Measurements from ENCODE around the gene VPS41. TPM values are rescaled to one million over a fixed set of nuclear protein-coding genes. Genes with fewer than 3 reads are reported as not detected.

Gene VPS41
- total RNA-seq, 1 experiment from 2014 or later: 27.1 TPM

DNA sequence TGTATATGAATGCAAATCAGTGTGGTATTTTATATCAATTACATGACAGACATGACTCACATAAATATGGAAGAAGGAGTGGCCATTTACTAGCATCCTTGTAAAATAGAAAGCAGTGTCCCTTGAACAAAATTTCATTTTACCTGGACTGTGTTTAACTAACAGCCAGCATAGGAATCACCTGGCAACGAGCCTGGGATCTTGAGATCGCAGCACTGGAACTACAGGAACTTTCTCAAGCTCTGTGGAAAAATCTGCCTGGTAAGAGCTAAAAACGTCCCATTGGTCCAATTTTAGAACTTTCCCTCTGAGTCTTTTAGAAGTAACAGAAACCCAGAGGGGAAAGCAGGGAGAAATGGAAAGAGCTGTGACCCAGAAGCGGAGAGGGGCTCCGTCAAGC lies 208.9 kb downstream of the VPS41 start:
- no peak for DNase-seq (ENCODE audit: low spot score)
- in situ Hi-C loops (cut with HindIII; ENCODE audit: low sequenced_read_pairs): no loop called here

DNA sequence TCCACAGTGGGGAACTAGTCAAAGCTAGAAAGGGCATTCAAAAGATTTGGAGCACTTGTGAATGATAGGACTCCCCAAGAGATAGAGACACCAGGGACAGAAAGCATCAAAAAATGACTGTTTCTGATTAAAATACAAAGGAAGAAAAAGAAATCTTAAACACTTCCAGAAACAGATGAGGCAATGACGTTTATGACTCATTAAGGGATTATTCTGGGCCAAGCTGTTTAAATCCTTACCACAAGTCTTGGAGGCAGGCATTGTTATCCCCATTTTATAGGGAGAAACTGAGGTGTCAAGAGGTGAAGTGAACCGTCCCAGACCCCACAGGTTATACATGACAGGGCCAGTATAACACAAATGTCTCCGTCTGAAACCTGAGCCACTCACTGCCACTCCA lies 209.5 kb downstream of the VPS41 start:
- in situ Hi-C loops (cut with HindIII; ENCODE audit: low sequenced_read_pairs): no loop called here
- no peak for DNase-seq (ENCODE audit: low spot score)

DNA sequence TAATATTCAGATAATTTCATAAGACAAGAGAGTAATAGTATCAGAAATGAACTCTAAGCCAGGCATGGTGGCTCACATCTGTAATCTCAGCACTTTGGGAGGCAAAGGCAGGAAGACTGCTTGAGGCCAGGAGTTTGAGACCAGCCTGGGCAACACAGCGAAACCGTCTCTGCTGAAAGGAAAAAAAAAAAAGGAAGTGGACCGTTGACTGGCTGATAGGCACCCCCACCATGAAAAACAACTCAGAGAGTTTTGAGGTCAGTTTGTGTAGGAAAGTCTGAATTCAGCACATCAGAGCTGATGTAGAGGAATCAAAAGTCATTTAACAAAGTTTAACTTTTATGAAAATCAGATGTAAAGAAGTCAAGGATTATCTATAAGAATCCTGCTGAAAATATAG lies 214.7 kb downstream of the VPS41 start:
- DNase-seq (ENCODE audit: low spot score): no peak
- in situ Hi-C loops (cut with HindIII; ENCODE audit: low sequenced_read_pairs): no loop called here

DNA sequence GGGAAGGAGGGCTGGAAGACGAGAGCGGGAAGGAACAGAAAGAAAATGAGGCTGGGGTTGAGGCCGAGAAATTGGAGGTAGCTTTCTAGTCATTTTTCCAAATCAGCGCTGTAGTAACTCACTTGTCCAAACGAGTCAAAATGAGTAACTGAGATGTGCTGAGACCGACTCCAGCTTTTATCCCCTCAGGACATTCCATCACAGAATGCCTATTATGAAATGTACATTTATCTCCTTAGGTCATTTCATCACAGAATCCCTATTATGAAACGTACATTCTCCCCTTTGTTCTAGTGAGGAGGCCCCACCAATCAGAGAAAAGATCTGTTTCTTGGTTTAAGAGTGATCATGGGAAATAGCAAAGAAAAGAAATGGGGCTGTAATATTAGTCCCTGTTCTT lies 222.1 kb downstream of the VPS41 start:
- in situ Hi-C loops (cut with HindIII; ENCODE audit: low sequenced_read_pairs): no loop called here
- no peak for DNase-seq (ENCODE audit: low spot score)

DNA sequence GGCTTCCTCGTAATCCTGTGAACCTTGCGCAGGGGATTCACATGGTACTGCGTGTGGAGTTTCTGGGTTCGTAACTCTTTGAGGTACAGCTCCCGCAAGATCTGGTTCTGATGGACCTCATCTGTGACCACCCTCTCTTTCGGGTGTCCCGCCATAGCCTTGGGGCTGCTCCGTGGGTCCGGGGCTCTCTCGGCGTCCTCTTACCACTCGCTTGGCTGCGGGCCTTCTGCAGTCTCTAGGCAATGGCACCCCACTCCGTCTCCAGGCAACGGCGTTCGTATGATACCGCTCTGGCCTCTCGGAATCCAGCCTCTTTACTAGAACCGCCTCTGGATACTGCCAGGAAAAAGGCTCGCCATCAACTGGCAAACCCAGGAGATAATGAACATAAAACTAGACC lies 223.1 kb downstream of the VPS41 start:
- in situ Hi-C loops (cut with HindIII; ENCODE audit: low sequenced_read_pairs): no loop called here
- DNase-seq (ENCODE audit: low spot score): no peak

DNA sequence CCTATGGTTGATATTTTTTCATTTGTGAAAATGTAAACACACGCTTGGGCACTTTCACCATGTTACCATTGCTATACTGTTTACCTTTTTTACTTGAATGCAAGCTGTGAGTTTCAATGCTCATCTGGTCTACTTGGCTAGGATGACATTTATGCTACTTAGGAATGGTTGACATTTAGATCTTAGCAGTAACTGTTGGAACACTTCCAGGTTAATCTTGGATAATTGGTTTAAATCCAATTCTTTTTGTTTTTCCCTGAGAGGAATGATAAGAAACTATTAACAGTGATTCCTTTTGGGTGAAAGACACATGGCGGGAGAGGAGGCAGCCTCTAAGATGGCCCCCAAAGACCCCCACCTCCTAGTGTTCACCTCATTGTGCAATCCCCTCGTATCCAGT lies 226.4 kb downstream of the VPS41 start:
- peak; percentile 30 for DNase-seq (ENCODE audit: low spot score)
- in situ Hi-C loops (cut with HindIII; ENCODE audit: low sequenced_read_pairs): no loop called here

DNA sequence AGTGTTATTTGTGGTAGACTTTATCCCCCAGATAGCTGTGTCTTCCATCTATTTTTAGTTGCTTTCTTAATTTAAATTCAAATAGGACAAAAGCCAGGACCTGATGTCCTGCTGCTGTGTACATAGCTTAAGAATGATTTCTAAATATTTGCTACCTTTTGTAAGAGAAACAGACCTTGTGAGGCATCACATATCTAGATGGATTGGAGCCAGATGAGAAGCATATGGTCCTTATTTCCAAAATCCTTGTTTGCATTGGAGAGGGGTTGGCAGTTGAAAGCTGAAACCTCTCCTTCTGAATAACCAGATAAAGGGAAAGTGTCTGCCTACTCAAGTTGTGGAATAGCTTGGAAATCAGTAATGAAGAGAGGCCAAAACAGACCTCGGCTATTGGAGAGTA lies 227.1 kb downstream of the VPS41 start:
- peak; percentile 19 for DNase-seq (ENCODE audit: low spot score)
- in situ Hi-C loops (cut with HindIII; ENCODE audit: low sequenced_read_pairs): no loop called here

DNA sequence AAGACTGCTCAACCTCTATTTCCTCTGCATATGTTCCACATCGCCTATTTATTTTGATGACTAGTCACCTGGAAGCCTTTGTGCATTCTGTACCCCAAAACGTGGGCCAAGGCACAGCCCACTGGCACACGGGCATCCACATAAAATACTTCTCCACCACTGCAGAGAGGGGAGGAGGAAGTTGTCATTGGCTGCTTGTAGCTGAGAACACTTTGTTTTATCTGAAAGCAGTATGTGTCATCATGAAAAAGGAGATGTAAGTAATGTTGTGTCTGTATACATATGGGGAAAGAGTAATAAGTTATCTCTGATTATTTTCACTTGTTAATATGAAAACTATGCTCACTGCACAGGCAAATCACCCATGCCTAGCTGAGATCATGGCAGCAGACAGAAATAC lies 229.6 kb downstream of the VPS41 start:
- no peak for DNase-seq (ENCODE audit: low spot score)
- in situ Hi-C loops (cut with HindIII; ENCODE audit: low sequenced_read_pairs): no loop called here

DNA sequence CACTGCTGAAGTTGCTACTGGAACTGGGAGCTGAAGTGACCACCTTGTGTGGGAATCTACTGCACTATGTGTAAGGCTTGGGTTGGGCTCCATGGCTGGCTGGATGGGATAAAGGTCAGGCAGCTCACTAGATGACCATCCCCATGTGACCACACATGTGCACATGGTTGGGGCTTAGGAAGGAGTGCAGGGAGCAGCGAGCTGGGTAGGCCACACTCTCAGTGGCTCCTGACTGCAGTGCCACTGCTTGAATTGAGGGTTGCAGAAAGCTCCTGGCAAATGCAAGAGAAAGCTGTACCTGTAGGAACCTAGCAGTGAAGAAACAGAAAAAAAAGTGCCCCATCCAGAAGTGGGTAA lies 230.3 kb downstream of the VPS41 start:
- in situ Hi-C loops (cut with HindIII; ENCODE audit: low sequenced_read_pairs): no loop called here
- DNase-seq (ENCODE audit: low spot score): no peak

DNA sequence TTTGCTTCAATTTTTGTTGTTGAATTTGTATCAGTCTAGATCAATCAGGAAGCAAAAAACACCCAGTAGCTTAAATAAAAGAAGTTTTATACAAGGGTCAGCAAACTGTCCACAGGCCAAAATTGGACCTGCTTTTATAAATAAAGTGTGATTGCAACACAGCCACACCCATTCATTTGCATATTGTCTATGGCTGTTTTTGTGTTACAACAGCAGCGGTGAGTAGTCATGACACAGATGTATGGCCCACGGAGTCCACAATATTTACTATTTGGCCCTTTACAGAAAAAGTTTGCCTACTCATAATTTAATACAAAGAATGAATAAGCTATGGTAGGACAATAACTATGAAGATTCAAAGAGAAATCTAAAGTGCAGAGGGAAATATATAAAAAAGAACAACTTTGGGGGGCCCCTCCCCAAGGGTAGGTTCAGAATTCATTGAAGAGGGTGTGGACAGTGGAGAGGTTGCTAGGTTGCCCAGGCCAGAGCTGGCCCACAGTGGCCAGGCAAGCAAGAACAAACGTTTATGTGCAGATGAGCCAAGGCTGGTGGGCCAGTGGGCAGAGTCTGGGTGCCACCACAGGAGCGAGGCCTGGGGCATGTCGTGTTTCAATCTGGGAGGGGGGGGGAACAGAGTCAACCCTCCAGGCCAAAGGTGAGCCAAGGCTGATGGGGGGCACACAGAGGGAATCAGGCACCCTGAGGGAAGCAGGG lies 230.9 kb downstream of the VPS41 start:
- in situ Hi-C loops (cut with HindIII; ENCODE audit: low sequenced_read_pairs): no loop called here
- no peak for DNase-seq (ENCODE audit: low spot score)

DNA sequence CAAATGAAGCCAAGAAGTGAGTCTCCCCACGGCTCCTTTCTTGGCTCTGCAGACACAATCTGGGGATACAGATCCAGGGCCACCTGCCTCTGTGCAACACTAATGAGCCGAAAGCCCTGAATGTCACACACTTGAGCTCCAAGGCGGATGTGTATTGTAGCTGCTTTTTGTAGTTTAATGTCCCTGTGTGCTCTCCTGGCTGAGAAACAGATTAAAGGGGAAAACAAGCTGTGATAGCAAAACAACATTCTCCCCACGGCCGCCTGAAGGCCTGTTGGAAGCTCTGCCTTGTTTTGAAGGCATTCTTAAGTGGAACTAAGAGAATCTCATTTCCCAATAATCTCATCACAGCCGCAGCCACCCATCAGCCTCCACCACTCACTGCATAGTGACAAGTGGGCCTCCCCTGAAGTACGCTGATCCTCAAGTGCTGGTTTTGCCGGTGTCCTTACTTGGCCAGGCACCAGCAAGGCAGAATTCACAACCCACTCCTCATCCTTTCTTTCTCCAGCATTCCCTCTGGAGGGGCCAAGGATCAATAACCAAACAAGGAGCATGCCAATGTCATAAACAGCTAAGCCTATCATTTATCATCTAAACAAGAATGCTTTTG lies 233.4 kb downstream of the VPS41 start:
- in situ Hi-C loops (cut with HindIII; ENCODE audit: low sequenced_read_pairs): no loop called here
- peak; percentile 57 for DNase-seq (ENCODE audit: low spot score)

DNA sequence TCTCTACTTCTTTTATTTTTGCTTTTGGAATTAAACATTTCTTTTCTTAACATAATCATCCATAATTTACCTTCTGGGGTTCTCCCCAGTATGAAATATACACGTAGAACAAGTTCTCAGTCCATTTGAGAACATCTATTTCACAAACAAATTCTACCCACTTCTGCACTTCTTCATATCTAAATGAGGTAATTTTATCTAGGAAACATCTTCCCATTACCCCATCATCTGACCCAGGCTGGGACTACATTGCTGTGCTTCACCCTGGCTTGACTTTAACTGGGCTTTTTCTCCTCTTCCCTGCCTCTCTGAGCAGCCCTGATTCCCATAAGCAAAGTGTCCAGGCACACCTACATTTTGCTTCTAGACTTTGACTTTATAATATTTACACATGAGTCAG lies 234.5 kb downstream of the VPS41 start:
- in situ Hi-C loops (cut with HindIII; ENCODE audit: low sequenced_read_pairs): no loop called here

DNA sequence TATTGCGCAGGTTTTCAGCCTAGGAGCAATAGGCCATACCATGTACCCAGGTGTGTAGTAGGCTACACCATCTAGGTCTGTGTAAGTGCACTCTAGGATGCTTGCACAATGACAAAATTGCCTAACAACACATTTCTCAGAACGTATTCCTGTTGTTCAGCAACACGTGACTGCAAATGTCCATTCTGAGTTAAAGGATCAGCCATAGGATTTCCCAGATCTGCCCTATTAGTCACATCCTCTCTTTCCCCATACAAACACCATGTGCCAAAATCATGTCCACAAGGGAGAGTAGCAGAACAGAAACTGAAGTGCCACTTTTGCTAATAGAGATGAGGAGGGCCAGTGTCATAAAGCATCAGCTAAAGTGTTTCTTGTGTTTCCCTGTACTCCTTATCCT lies 235.2 kb downstream of the VPS41 start:
- in situ Hi-C loops (cut with HindIII; ENCODE audit: low sequenced_read_pairs): no loop called here
- DNase-seq (ENCODE audit: low spot score): no peak

More for the DNA sequence above, 234.5 kb downstream of the VPS41 start:
- no peak for DNase-seq (ENCODE audit: low spot score)

Other genes with a start within 250 kb of the VPS41 start
- under 0.01 TPM in 1 of 2 replicates, not detected in the other for gene POU6F2, start 68.7 kb upstream of the VPS41 start, total RNA-seq (2014; rRNA removed; shearing (Covaris generic))